Measurements from ENCODE around the gene GABRR2. TPM values are rescaled to one million over a fixed set of nuclear protein-coding genes. Genes with fewer than 3 reads are reported as not detected.
"Not testable (repeated sequence)": the region's sequence is repeated elsewhere in the genome, so short reads cannot be mapped to it uniquely, and the experiment has no call there.

The GABRR2 gene
- total and polyA plus RNA-seq, 8 donors, result 0.67 to 4.8 (median 1.3) TPM

GRCh38 chr6:89295981-89296380 lies 19.1 kb downstream of the GABRR2 start:
- H3K4me3 ChIP-seq, result no peak overlapping the region
- intact Hi-C loops (cut with DNase I), result no loop called here
- H3K36me3 ChIP-seq, result no peaks in the 10 kb centered on the region
- ATAC-seq, result no peak
- no peaks in the 10 kb centered on the region for H3K27me3 ChIP-seq
- TF ChIP-seq CTCF (IDR thresholded peaks at IDR 0.05), result no peak
- H3K27ac ChIP-seq, result no peak overlapping the region
- DNase-seq, result no peak
- H3K4me1 ChIP-seq, result peaks cover 0 to 26% of the 10 kb centered on the region in 2 donors
- H3K9me3 ChIP-seq, result no peaks in the 10 kb centered on the region

- DNase-seq; H3K9me3 ChIP-seq; H3K36me3 ChIP-seq; intact Hi-C loops (cut with DNase I); H3K27me3 ChIP-seq; H3K4me3 ChIP-seq; ATAC-seq; H3K27ac ChIP-seq: not testable (repeated sequence)
- peaks cover 0 to 26% of the 10 kb centered on the region in 2 donors for H3K4me1 ChIP-seq
Observed at GRCh38 chr6:89295116-89295515, 20.0 kb downstream of the GABRR2 start.

GRCh38 chr6:89291256-89291819 lies 23.8 kb downstream of the GABRR2 start:
- H3K27ac ChIP-seq, result no peak overlapping the region
- no peak for DNase-seq
- no peaks in the 10 kb centered on the region for H3K27me3 ChIP-seq
- no peaks in the 10 kb centered on the region for H3K4me1 ChIP-seq
- intact Hi-C loops (cut with DNase I), result no loop called here
- no peak for ATAC-seq
- no peaks in the 10 kb centered on the region for H3K36me3 ChIP-seq
- no peak overlapping the region for H3K4me3 ChIP-seq
- H3K9me3 ChIP-seq, result no peaks in the 10 kb centered on the region
- no peak for TF ChIP-seq CTCF (IDR thresholded peaks at IDR 0.05)

- H3K36me3 ChIP-seq, result no peaks in the 10 kb centered on the region
- no peaks in the 10 kb centered on the region for H3K4me1 ChIP-seq
- H3K4me3 ChIP-seq, result no peak overlapping the region
- no peak for DNase-seq
- ATAC-seq, result no peak
- no peaks in the 10 kb centered on the region for H3K9me3 ChIP-seq
- intact Hi-C loops (cut with DNase I), result no loop called here
- H3K27me3 ChIP-seq, result no peaks in the 10 kb centered on the region
- H3K27ac ChIP-seq, result no peak overlapping the region
- TF ChIP-seq CTCF (IDR thresholded peaks at IDR 0.05), result no peak
Observed at GRCh38 chr6:89290401-89291155, 24.5 kb downstream of the GABRR2 start.

- Histone ChIP-seq H3K27me3 (no peaks in the 10 kb centered on the region), H3K36me3 (no peaks in the 10 kb centered on the region), H3K27ac (no peak overlapping the region), H3K4me1 (no peaks in the 10 kb centered on the region), H3K4me3 (no peak overlapping the region), H3K9me3 (no peaks in the 10 kb centered on the region)
- intact Hi-C loops (cut with DNase I), result no loop called here
- no peak for DNase-seq
- ATAC-seq, result no peak
- TF ChIP-seq CTCF (IDR thresholded peaks at IDR 0.05), result no peak
Observed at GRCh38 chr6:89289710-89290109, 25.4 kb downstream of the GABRR2 start.
